Measurements from ENCODE around the gene PTPRR. TPM values are rescaled to one million over a fixed set of nuclear protein-coding genes. Genes with fewer than 3 reads are reported as not detected.
A peak's percentile ranks its signal among the peaks of the same experiment; 100 is the strongest.

The PTPRR gene
- total RNA-seq, 1 donor from 2014 or later: 0.98 TPM

GRCh38 chr12:70638639-70639360, 281.7 kb downstream of the PTPRR start:
- Histone ChIP-seq H3K9me3 (no peaks in the 10 kb centered on the region), H3K36me3 (no peaks in the 10 kb centered on the region), H3K27me3 (no peaks in the 10 kb centered on the region), H3K27ac (no peak overlapping the region), H3K4me1 (no peaks in the 10 kb centered on the region), H3K4me3 (no peak overlapping the region)
- no peak for TF ChIP-seq POLR2AphosphoS5 (IDR thresholded peaks at IDR 0.05; ENCODE audit: insufficient read depth in 1 of 2, low read depth in 1 of 2)
- no peak for DNase-seq (ENCODE audit: extremely low spot score in 2 of 2)
- intact Hi-C loops (cut with DNase I): no loop called here

GRCh38 chr12:70637303-70638085, 283.0 kb downstream of the PTPRR start, which contains the start of gene PTPRB:
Gene PTPRB (minus strand): TSS chr12:70637429. CDS start chr12:70637395, 34 bp downstream.
- no peak for TF ChIP-seq CTCF (IDR thresholded peaks at IDR 0.05)
- TF ChIP-seq POLR2AphosphoS5 (IDR thresholded peaks at IDR 0.05; ENCODE audit: insufficient read depth in 1 of 2, low read depth in 1 of 2): no peak
- no peak for TF ChIP-seq POLR2A (IDR thresholded peaks at IDR 0.05)
- no peak for DNase-seq (ENCODE audit: extremely low spot score in 2 of 2)
- H3K27me3 ChIP-seq: no peaks in the 10 kb centered on the region
- no peaks in the 10 kb centered on the region for H3K4me1 ChIP-seq
- H3K36me3 ChIP-seq: no peaks in the 10 kb centered on the region
- H3K9me3 ChIP-seq: no peaks in the 10 kb centered on the region
- peak within 1 kb of the TSS in 1 of 2 donors; percentile 16 for H3K4me3 ChIP-seq
- H3K27ac ChIP-seq: no peak within 1 kb of the TSS
- intact Hi-C loops (cut with DNase I): no loop called here

- no peaks in the 10 kb centered on the region for H3K4me1 ChIP-seq
- H3K9me3 ChIP-seq: no peaks in the 10 kb centered on the region
- H3K4me3 ChIP-seq: peak overlapping the region in 1 of 2 donors; percentile 16
- H3K27me3 ChIP-seq: no peaks in the 10 kb centered on the region
- no peak for DNase-seq (ENCODE audit: extremely low spot score in 2 of 2)
- intact Hi-C loops (cut with DNase I): no loop called here
- no peak for TF ChIP-seq CTCF (IDR thresholded peaks at IDR 0.05)
- TF ChIP-seq POLR2AphosphoS5 (IDR thresholded peaks at IDR 0.05; ENCODE audit: insufficient read depth in 1 of 2, low read depth in 1 of 2): no peak
- TF ChIP-seq POLR2A (IDR thresholded peaks at IDR 0.05): no peak
- no peaks in the 10 kb centered on the region for H3K36me3 ChIP-seq
- no peak overlapping the region for H3K27ac ChIP-seq
Measured at GRCh38 chr12:70635755-70636154, 284.8 kb downstream of the PTPRR start.

- intact Hi-C loops (cut with DNase I): no loop called here
- TF ChIP-seq POLR2AphosphoS5 (IDR thresholded peaks at IDR 0.05; ENCODE audit: insufficient read depth in 1 of 2, low read depth in 1 of 2) (no peak), POLR2A (IDR thresholded peaks at IDR 0.05) (no peak), CTCF (IDR thresholded peaks at IDR 0.05) (no peak)
- no peak overlapping the region for H3K27ac ChIP-seq
Measured at GRCh38 chr12:70628701-70629480, 291.6 kb downstream of the PTPRR start.

GRCh38 chr12:70627677-70628076, 292.9 kb downstream of the PTPRR start:
- no peak for DNase-seq (ENCODE audit: extremely low spot score in 2 of 2)
- intact Hi-C loops (cut with DNase I): no loop called here
- Histone ChIP-seq H3K4me3 (no peak overlapping the region), H3K4me1 (no peaks in the 10 kb centered on the region), H3K9me3 (no peaks in the 10 kb centered on the region), H3K36me3 (no peaks in the 10 kb centered on the region), H3K27me3 (no peaks in the 10 kb centered on the region), H3K27ac (no peak overlapping the region)
- TF ChIP-seq POLR2AphosphoS5 (IDR thresholded peaks at IDR 0.05; ENCODE audit: insufficient read depth in 1 of 2, low read depth in 1 of 2): no peak
- no peak for TF ChIP-seq CTCF (IDR thresholded peaks at IDR 0.05)
- no peak for TF ChIP-seq POLR2A (IDR thresholded peaks at IDR 0.05)

More at GRCh38 chr12:70628701-70629480, 291.6 kb downstream of the PTPRR start:
- no peaks in the 10 kb centered on the region for H3K4me1 ChIP-seq
- H3K36me3 ChIP-seq: no peaks in the 10 kb centered on the region
- H3K27me3 ChIP-seq: no peaks in the 10 kb centered on the region
- H3K9me3 ChIP-seq: no peaks in the 10 kb centered on the region
- no peak for DNase-seq (ENCODE audit: extremely low spot score in 2 of 2)
- H3K4me3 ChIP-seq: no peak overlapping the region
